ENCODE data around the gene POU6F2.

- TF ChIP-seq ZNF585B (tag by site-specific recombination; IDR thresholded peaks at IDR 0.05) (no peak), ZNF530 (tag by site-specific recombination; IDR thresholded peaks at IDR 0.05; ENCODE audit: low read depth) (no peak), CTCF (tag by site-specific recombination; IDR thresholded peaks at IDR 0.05) (no peak), ZNF362 (tag by site-specific recombination; IDR thresholded peaks at IDR 0.05) (no peak), ZNF785 (tag by site-specific recombination; IDR thresholded peaks at IDR 0.05) (no peak), ZNF174 (tag by site-specific recombination; IDR thresholded peaks at IDR 0.05) (no peak)
Observed at GRCh38 chr7:39432807-39433416, 455.2 kb downstream of the POU6F2 start.

Measured in HEK293 (cell line).